H9 (cell line): ENCODE results near the gene IGF2BP2. TPM values are rescaled to one million over a fixed set of nuclear protein-coding genes. Genes with fewer than 3 reads are reported as not detected.

Source experiments
- DNase-seq: peaks from one replicate; pipeline ENCODE4 v3.0.0-alpha.2; 2017
- H2AFZ ChIP-seq: one replicate; pipeline ENCODE4 v1.6.1; 2013; ENCODE audit warnings: mild to moderate bottlenecking, low read length, control low read depth, moderate library complexity
- H2AK5ac ChIP-seq: 2 replicates; pipeline ENCODE4 v1.6.1; 2013; ENCODE audit warnings: low read length, control low read depth, mixed read lengths; ENCODE audit not compliant: insufficient read length
- H2BK120ac ChIP-seq: one replicate; pipeline ENCODE4 v1.6.1; 2013; ENCODE audit warnings: low read depth, mild to moderate bottlenecking, low read length, control low read depth, inconsistent platforms; ENCODE audit not compliant: poor library complexity, severe bottlenecking
- H2BK12ac ChIP-seq: 2 replicates; pipeline ENCODE4 v1.6.1; 2013; ENCODE audit warnings: low read length, control low read depth, mixed read lengths, low read depth; ENCODE audit not compliant: insufficient read length
- H2BK15ac ChIP-seq: 2 replicates; pipeline ENCODE4 v1.6.1; 2013; ENCODE audit warnings: low read depth, low read length, control low read depth
- H2BK20ac ChIP-seq: one replicate; pipeline ENCODE4 v1.6.1; 2013; ENCODE audit warnings: low read depth, mild to moderate bottlenecking, low read length, control low read depth, inconsistent platforms; ENCODE audit not compliant: poor library complexity, severe bottlenecking
- H2BK5ac ChIP-seq: 2 replicates; pipeline ENCODE4 v1.6.1; 2013; ENCODE audit warnings: low read length, control low read depth, mixed read lengths; ENCODE audit not compliant: insufficient read length
- H3K14ac ChIP-seq: 2 replicates; pipeline ENCODE4 v1.6.1; 2013; ENCODE audit warnings: low read length, control low read depth; ENCODE audit not compliant: insufficient read depth
- H3K18ac ChIP-seq: 2 replicates; pipeline ENCODE4 v1.6.1; 2013; ENCODE audit warnings: low read depth, mild to moderate bottlenecking, mixed read lengths, low read length, control low read depth; ENCODE audit not compliant: insufficient read length
- H3K23ac ChIP-seq: 2 replicates; pipeline ENCODE4 v1.6.1; 2013; ENCODE audit warnings: low read length, control low read depth, mixed read lengths, low read depth; ENCODE audit not compliant: insufficient read length
- H3K23me2 ChIP-seq: 2 replicates; pipeline ENCODE4 v1.6.1; 2013; ENCODE audit warnings: low read depth, mild to moderate bottlenecking, mixed read lengths, low read length, control low read depth; ENCODE audit not compliant: insufficient read length, poor library complexity, severe bottlenecking
- H3K27ac ChIP-seq: 2 replicates; pipeline ENCODE4 v1.5.1; 2013; ENCODE audit warnings: low read length, control low read depth, mixed read lengths, low read depth; ENCODE audit not compliant: insufficient read length
- H3K27me3 ChIP-seq: 2 replicates; pipeline ENCODE4 v1.6.1; 2013; ENCODE audit warnings: low read length, control low read depth, inconsistent platforms; ENCODE audit not compliant: insufficient read depth
- H3K4ac ChIP-seq: 2 replicates; pipeline ENCODE4 v1.6.1; 2013; ENCODE audit warnings: low read depth, mild to moderate bottlenecking, control low read depth, inconsistent platforms, low read length, moderate library complexity
- H3K4me1 ChIP-seq: 2 replicates; pipeline ENCODE4 v1.6.1; 2013; ENCODE audit warnings: low read length, control low read depth, inconsistent platforms; ENCODE audit not compliant: insufficient read depth
- H3K4me2 ChIP-seq: 2 replicates; pipeline ENCODE4 v1.6.1; 2013; ENCODE audit warnings: low read length, control low read depth, mixed read lengths; ENCODE audit not compliant: insufficient read length, insufficient read depth
- H3K56ac ChIP-seq: 2 replicates; pipeline ENCODE4 v1.6.1; 2013; ENCODE audit warnings: low read depth, mild to moderate bottlenecking, mixed read lengths, low read length, control low read depth; ENCODE audit not compliant: insufficient read length
- H3K79me1 ChIP-seq: 2 replicates; pipeline ENCODE4 v1.6.1; 2013; ENCODE audit warnings: low read depth, mild to moderate bottlenecking, moderate library complexity, low read length, control low read depth, inconsistent platforms; ENCODE audit not compliant: insufficient read depth, poor library complexity, severe bottlenecking
- H3K79me2 ChIP-seq: 2 replicates; pipeline ENCODE4 v1.6.1; 2013; ENCODE audit warnings: low read length, control low read depth, inconsistent platforms; ENCODE audit not compliant: insufficient read depth
- H3K9ac ChIP-seq: 2 replicates; pipeline ENCODE4 v1.6.1; 2013; ENCODE audit warnings: low read length, control low read depth, mixed read lengths; ENCODE audit not compliant: insufficient read length; ENCODE audit errors: extremely low read depth
- H3K9me3 ChIP-seq: one replicate; pipeline ENCODE4 v1.6.1; 2013; ENCODE audit warnings: low read depth, low read length, inconsistent platforms; ENCODE audit not compliant: control insufficient read depth
- H3T11ph ChIP-seq: one replicate; pipeline ENCODE4 v1.6.1; 2013; ENCODE audit warnings: mild to moderate bottlenecking, low read length, control low read depth, inconsistent platforms
- H4K20me1 ChIP-seq: one replicate; pipeline ENCODE4 v1.6.1; 2013; ENCODE audit not compliant: control insufficient read depth, insufficient read length, insufficient read depth
- H4K5ac ChIP-seq: 2 replicates; pipeline ENCODE4 v1.6.1; 2013; ENCODE audit warnings: low read depth, mild to moderate bottlenecking, mixed read lengths, low read length, control low read depth; ENCODE audit not compliant: insufficient read length
- H4K8ac ChIP-seq: replicated peaks from 2 replicates; pipeline ENCODE4 v1.6.1; 2013; ENCODE audit warnings: low read length, control low read depth, mixed read lengths, low read depth; ENCODE audit not compliant: insufficient read length
- H4K91ac ChIP-seq: 2 replicates; pipeline ENCODE4 v1.6.1; 2013; ENCODE audit warnings: low read depth, mild to moderate bottlenecking, moderate library complexity, mixed read lengths, low read length, control low read depth; ENCODE audit not compliant: insufficient read length
- H3K27ac Mint-ChIP-seq, 3 experiments: 2 replicates in 2 of 3; 3 replicates in 1 of 3; pipeline ENCODE4 v1.8.0; 2020 to 2021; ENCODE audit warnings: mixed read lengths in 3 of 3, mild to moderate bottlenecking in 1 of 3, moderate library complexity in 1 of 3
- H3K27me3 Mint-ChIP-seq: 2 replicates; pipeline ENCODE4 v1.8.0; 2021; ENCODE audit warnings: low read depth, mild to moderate bottlenecking, moderate library complexity, mixed read lengths
- H3K36me3 Mint-ChIP-seq, 3 experiments: 2 replicates in 2 of 3; 3 replicates in 1 of 3; pipeline ENCODE4 v1.8.0; 2020 to 2021; ENCODE audit warnings: low read depth in 3 of 3, mixed read lengths in 3 of 3; ENCODE audit not compliant: insufficient read depth in 1 of 3
- H3K4me1 Mint-ChIP-seq, 2 experiments: 2 replicates each; pipeline ENCODE4 v1.8.0; 2020; ENCODE audit warnings: mixed read lengths in 2 of 2
- H3K4me3 Mint-ChIP-seq, 2 experiments: 2 replicates in 1 of 2; 3 replicates in 1 of 2; pipeline ENCODE4 v1.8.0; 2020 to 2021; ENCODE audit warnings: mild to moderate bottlenecking in 2 of 2, mixed read lengths in 2 of 2, moderate library complexity in 1 of 2
- H3K9me3 Mint-ChIP-seq, 2 experiments: 2 replicates in 1 of 2; 3 replicates in 1 of 2; pipeline ENCODE4 v1.8.0; 2020; ENCODE audit warnings: mild to moderate bottlenecking in 2 of 2, mixed read lengths in 2 of 2, moderate library complexity in 1 of 2
- WGBS: extraction: QIAGEN DNeasy Blood & Tissue Kit; methylation state at CpG from one replicate; pipeline ENCODE4 v1.1.7; 2013; ENCODE audit warnings: missing lambda C conversion rate, low lambda C conversion rate, mixed read lengths; ENCODE audit not compliant: insufficient read length; ENCODE audit errors: extremely low coverage; 5-methylcytosine and 5-hydroxymethylcytosine counted together
- total RNA-seq: library from RNA; stranded (reverse); gene quantifications from 2 replicates; pipeline ENCODE4 v1.2.1, GENCODE V29; 2021
- TF ChIP-seq, protein P1 (sequence below): fragments of 200-600 bp; sonication (generic); conservative IDR thresholded peaks from 3 replicates; pipeline ENCODE4 v1.8.0; 2021; ENCODE audit warnings: antibody characterized with exemption, mild to moderate bottlenecking

The IGF2BP2 gene
- total RNA-seq, 1 experiment from 2014 or later, result 130 TPM

GRCh38 chr3:185778094-185778493 lies 46.7 kb downstream of the IGF2BP2 start:
- Histone ChIP-seq H3K4ac (no peak overlapping the region), H3K23me2 (no peaks in the 10 kb centered on the region), H3K14ac (no peak overlapping the region), H2AFZ (no peak overlapping the region), H4K20me1 (no peaks in the 10 kb centered on the region), H3K4me1 (peaks cover 10% of the 10 kb centered on the region), H2BK120ac (no peak overlapping the region), H2BK12ac (no peak overlapping the region), H2BK20ac (no peak overlapping the region), H2AK5ac (no peak overlapping the region), H3K56ac (no peak overlapping the region), H3K9ac (no peak overlapping the region), H2BK5ac (no peak overlapping the region), H4K91ac (no peak overlapping the region), H3K23ac (no peak overlapping the region), H3K79me1 (peaks cover 7% of the 10 kb centered on the region), H4K5ac (no peak overlapping the region), H2BK15ac (no peak overlapping the region), H3K27ac (no peak overlapping the region), H3K27me3 (no peaks in the 10 kb centered on the region), H3K4me2 (no peak overlapping the region), H3T11ph (no peak overlapping the region), H3K9me3 (no peaks in the 10 kb centered on the region), H3K79me2 (peaks cover 37% of the 10 kb centered on the region; the same call in 1 of the 2 replicates), H3K18ac (no peak overlapping the region), H4K8ac (no peak overlapping the region)
- Mint-ChIP-seq H3K36me3 (peaks cover 0 to 11% (median 1%) of the 10 kb centered on the region in 3 experiments; a peak in 4 of 7 replicates), H3K27me3 (no peaks in the 10 kb centered on the region), H3K9me3 (no peaks in the 10 kb centered on the region), H3K4me3 (peak overlapping the region in 1 of 2 experiments; percentile 3; a peak in 1 of 5 replicates), H3K4me1 (peaks cover 72 to 75% of the 10 kb centered on the region in 2 experiments), H3K27ac (peak overlapping the region; percentile 1 to 37 (median 5); a peak in 2 of 7 replicates)
- DNase-seq, result no peak
- no CpG with 5 or more reads among the region's 4 CpGs for WGBS
- TF ChIP-seq, protein P1, sequence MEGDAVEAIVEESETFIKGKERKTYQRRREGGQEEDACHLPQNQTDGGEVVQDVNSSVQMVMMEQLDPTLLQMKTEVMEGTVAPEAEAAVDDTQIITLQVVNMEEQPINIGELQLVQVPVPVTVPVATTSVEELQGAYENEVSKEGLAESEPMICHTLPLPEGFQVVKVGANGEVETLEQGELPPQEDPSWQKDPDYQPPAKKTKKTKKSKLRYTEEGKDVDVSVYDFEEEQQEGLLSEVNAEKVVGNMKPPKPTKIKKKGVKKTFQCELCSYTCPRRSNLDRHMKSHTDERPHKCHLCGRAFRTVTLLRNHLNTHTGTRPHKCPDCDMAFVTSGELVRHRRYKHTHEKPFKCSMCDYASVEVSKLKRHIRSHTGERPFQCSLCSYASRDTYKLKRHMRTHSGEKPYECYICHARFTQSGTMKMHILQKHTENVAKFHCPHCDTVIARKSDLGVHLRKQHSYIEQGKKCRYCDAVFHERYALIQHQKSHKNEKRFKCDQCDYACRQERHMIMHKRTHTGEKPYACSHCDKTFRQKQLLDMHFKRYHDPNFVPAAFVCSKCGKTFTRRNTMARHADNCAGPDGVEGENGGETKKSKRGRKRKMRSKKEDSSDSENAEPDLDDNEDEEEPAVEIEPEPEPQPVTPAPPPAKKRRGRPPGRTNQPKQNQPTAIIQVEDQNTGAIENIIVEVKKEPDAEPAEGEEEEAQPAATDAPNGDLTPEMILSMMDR, result no peak
